Measurements from ENCODE around the gene PIK3AP1. TPM values are rescaled to one million over a fixed set of nuclear protein-coding genes. Genes with fewer than 3 reads are reported as not detected.

Gene PIK3AP1
- total and polyA plus RNA-seq, 8 donors: 2.6 to 14.5 (median 6.4) TPM; not detected in 1

- intact Hi-C loops (cut with DNase I; ENCODE audit: low total_unique reads): no loop called here
- WGBS, 5 donors: 78 to 89% (median 83%) methylated on average over 8 of the region's 8 CpGs
- no peak overlapping the region for H3K27ac ChIP-seq
These were observed 32.8 kb downstream of the PIK3AP1 start for GRCh38 chr10:96687317-96688012.

GRCh38 chr10:96686514-96686913 lies 33.8 kb downstream of the PIK3AP1 start:
- intact Hi-C loops (cut with DNase I; ENCODE audit: low total_unique reads): no loop called here
- Histone ChIP-seq H3K27ac (no peak overlapping the region), H3K4me1 (no peaks in the 10 kb centered on the region), H3K4me3 (no peak overlapping the region), H3K36me3 (no peaks in the 10 kb centered on the region), H3K27me3 (no peaks in the 10 kb centered on the region), H3K9me3 (no peaks in the 10 kb centered on the region)
- no peak for TF ChIP-seq CTCF (IDR thresholded peaks at IDR 0.05)
- TF ChIP-seq POLR2AphosphoS5 (IDR thresholded peaks at IDR 0.05): no peak
- TF ChIP-seq EP300 (IDR thresholded peaks at IDR 0.05): no peak
- no peak for DNase-seq
- 93 to 98% (median 95%) methylated on average over 7 of the region's 7 CpGs for whole genome bisulfite sequencing, 5 donors

More at GRCh38 chr10:96687317-96688012, 32.8 kb downstream of the PIK3AP1 start:
- H3K9me3 ChIP-seq: no peaks in the 10 kb centered on the region
- no peaks in the 10 kb centered on the region for H3K36me3 ChIP-seq
- TF ChIP-seq CTCF (IDR thresholded peaks at IDR 0.05) (no peak), POLR2AphosphoS5 (IDR thresholded peaks at IDR 0.05) (no peak), EP300 (IDR thresholded peaks at IDR 0.05) (no peak), POLR2A (IDR thresholded peaks at IDR 0.05) (no peak)
- H3K27me3 ChIP-seq: no peaks in the 10 kb centered on the region
- H3K4me1 ChIP-seq: no peaks in the 10 kb centered on the region
- no peak overlapping the region for H3K4me3 ChIP-seq
- DNase-seq: no peak

GRCh38 chr10:96685306-96685705 lies 35.0 kb downstream of the PIK3AP1 start:
- Histone ChIP-seq H3K4me1 (no peaks in the 10 kb centered on the region), H3K27ac (no peak overlapping the region), H3K36me3 (no peaks in the 10 kb centered on the region), H3K27me3 (no peaks in the 10 kb centered on the region), H3K9me3 (no peaks in the 10 kb centered on the region), H3K4me3 (no peak overlapping the region)
- intact Hi-C loops (cut with DNase I; ENCODE audit: low total_unique reads): no loop called here
- DNase-seq: no peak
- 73 to 87% (median 85%) methylated on average over 3 of the region's 3 CpGs for WGBS, 5 donors
- no peak for TF ChIP-seq EP300 (IDR thresholded peaks at IDR 0.05)

- no peak overlapping the region for H3K27ac ChIP-seq
- H3K36me3 ChIP-seq: no peaks in the 10 kb centered on the region
- 72 to 78% (median 74%) methylated on average over 4 of the region's 4 CpGs for WGBS, 5 donors
- H3K9me3 ChIP-seq: no peaks in the 10 kb centered on the region
- no peaks in the 10 kb centered on the region for H3K27me3 ChIP-seq
- TF ChIP-seq EP300 (IDR thresholded peaks at IDR 0.05): no peak
- no peak for TF ChIP-seq POLR2AphosphoS5 (IDR thresholded peaks at IDR 0.05)
- TF ChIP-seq CTCF (IDR thresholded peaks at IDR 0.05): no peak
- no peak for TF ChIP-seq POLR2A (IDR thresholded peaks at IDR 0.05)
- H3K4me1 ChIP-seq: no peaks in the 10 kb centered on the region
- intact Hi-C loops (cut with DNase I; ENCODE audit: low total_unique reads): no loop called here
- no peak for DNase-seq
- H3K4me3 ChIP-seq: no peak overlapping the region
These were observed 35.5 kb downstream of the PIK3AP1 start for GRCh38 chr10:96684826-96685225.

- no peaks in the 10 kb centered on the region for H3K36me3 ChIP-seq
- DNase-seq: no peak
- TF ChIP-seq POLR2AphosphoS5 (IDR thresholded peaks at IDR 0.05) (no peak), EP300 (IDR thresholded peaks at IDR 0.05) (no peak), CTCF (IDR thresholded peaks at IDR 0.05) (no peak), POLR2A (IDR thresholded peaks at IDR 0.05) (no peak)
- H3K9me3 ChIP-seq: no peaks in the 10 kb centered on the region
- 64 to 85% (median 77%) methylated on average over 2 of the region's 2 CpGs for WGBS, 5 donors
- no peaks in the 10 kb centered on the region for H3K4me1 ChIP-seq
- no peaks in the 10 kb centered on the region for H3K27me3 ChIP-seq
- no peak overlapping the region for H3K27ac ChIP-seq
- intact Hi-C loops (cut with DNase I; ENCODE audit: low total_unique reads): no loop called here
- no peak overlapping the region for H3K4me3 ChIP-seq
These were observed 36.6 kb downstream of the PIK3AP1 start for GRCh38 chr10:96683710-96684109.

Data from stomach (tissue), 9 donors.